ENCODE data around the gene CEP112. TPM values are rescaled to one million over a fixed set of nuclear protein-coding genes. Genes with fewer than 3 reads are reported as not detected.

The CEP112 gene
- polyA plus RNA-seq, 1 donor from 2014 or later = 6.0 TPM

GRCh38 chr17:65987988-65988387, 203.9 kb downstream of the CEP112 start:
- Histone ChIP-seq H2AFZ (ENCODE audit: low read depth, low read length) (no peak overlapping the region), H3K9ac (ENCODE audit: low read length) (no peak overlapping the region), H3K36me3 (ENCODE audit: insufficient read depth, low read length) (peaks cover 4% of the 10 kb centered on the region), H3K9me3 (ENCODE audit: low read length) (no peaks in the 10 kb centered on the region), H3K9me2 (ENCODE audit: insufficient read depth, low read length) (no peaks in the 10 kb centered on the region), H3K79me2 (replicated peaks; ENCODE audit: insufficient read depth, low read length) (no peaks in the 10 kb centered on the region), H3K4me2 (ENCODE audit: low read length) (no peak overlapping the region), H3K27me3 (ENCODE audit: insufficient read depth, low read depth, low read length) (no peaks in the 10 kb centered on the region), H3K4me3 (ENCODE audit: low read length) (no peak overlapping the region), H4K20me1 (ENCODE audit: insufficient read depth) (no peaks in the 10 kb centered on the region), H3K27ac (ENCODE audit: low read length) (no peak overlapping the region), H3F3A (ENCODE audit: insufficient read depth, low read length, poor library complexity, severe bottlenecking) (no peaks in the 10 kb centered on the region)
- TF ChIP-seq SMC3 (conservative IDR thresholded peaks at IDR 0.05; ENCODE audit: poor library complexity) (peak; percentile 87), MXI1 (conservative IDR thresholded peaks at IDR 0.05; ENCODE audit: poor library complexity, severe bottlenecking) (no peak), RAD21 (conservative IDR thresholded peaks at IDR 0.05) (peak; percentile 89), CTCF (IDR thresholded peaks at IDR 0.05; ENCODE audit: poor library complexity, severe bottlenecking) (peak; percentile 76)

DNA sequence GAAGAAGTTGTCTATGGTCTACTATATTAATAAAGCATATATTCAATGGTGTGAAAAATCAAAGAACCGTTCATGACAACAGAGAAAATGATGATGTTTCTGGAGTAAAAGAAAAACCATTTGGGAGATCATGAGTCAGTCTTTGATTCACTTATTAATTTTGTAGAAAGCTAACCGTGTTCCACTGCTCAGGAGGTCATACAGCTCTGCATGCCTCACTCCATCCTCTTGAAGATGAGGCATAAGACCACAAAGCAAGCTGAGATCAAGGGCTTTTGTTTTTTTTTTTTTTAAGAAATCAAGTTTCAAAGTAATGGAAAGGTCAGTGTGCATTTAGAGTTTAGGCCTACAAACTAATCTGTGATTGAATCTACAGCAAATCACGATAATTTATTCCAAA, 206.4 kb downstream of the CEP112 start:
- TF ChIP-seq SMC3 (conservative IDR thresholded peaks at IDR 0.05; ENCODE audit: poor library complexity) = no peak
- TF ChIP-seq REST (IDR thresholded peaks at IDR 0.05; ENCODE audit: borderline replicate concordance) = no peak
- TF ChIP-seq POLR2AphosphoS5 (IDR thresholded peaks at IDR 0.05) = no peak
- no peak for TF ChIP-seq MXI1 (conservative IDR thresholded peaks at IDR 0.05; ENCODE audit: poor library complexity, severe bottlenecking)
- no peak for TF ChIP-seq CTCF (IDR thresholded peaks at IDR 0.05; ENCODE audit: poor library complexity, severe bottlenecking)
- no peak for TF ChIP-seq EZH2 (IDR thresholded peaks at IDR 0.05; ENCODE audit: borderline replicate concordance, insufficient read depth, low read length, poor library complexity, severe bottlenecking)
- no peak for TF ChIP-seq EP300 (conservative IDR thresholded peaks at IDR 0.05; ENCODE audit: poor library complexity, severe bottlenecking)
- no peak for TF ChIP-seq TAF1 (IDR thresholded peaks at IDR 0.05; ENCODE audit: low read depth)
- TF ChIP-seq RAD21 (conservative IDR thresholded peaks at IDR 0.05) = no peak
- H3K79me2 ChIP-seq (replicated peaks; ENCODE audit: insufficient read depth, low read length) = no peaks in the 10 kb centered on the region
- H2AFZ ChIP-seq (ENCODE audit: low read depth, low read length) = no peak overlapping the region

More for the DNA sequence above, 206.4 kb downstream of the CEP112 start:
- Histone ChIP-seq H3K4me3 (ENCODE audit: low read length) (no peak overlapping the region), H3F3A (ENCODE audit: insufficient read depth, low read length, poor library complexity, severe bottlenecking) (no peaks in the 10 kb centered on the region), H3K9me2 (ENCODE audit: insufficient read depth, low read length) (no peaks in the 10 kb centered on the region), H3K9me3 (ENCODE audit: low read length) (no peaks in the 10 kb centered on the region), H4K20me1 (ENCODE audit: insufficient read depth) (no peaks in the 10 kb centered on the region), H3K27me3 (ENCODE audit: insufficient read depth, low read depth, low read length) (no peaks in the 10 kb centered on the region), H3K4me2 (ENCODE audit: low read length) (no peak overlapping the region), H3K9ac (ENCODE audit: low read length) (no peak overlapping the region), H3K27ac (ENCODE audit: low read length) (no peak overlapping the region), H3K36me3 (ENCODE audit: insufficient read depth, low read length) (peaks cover 3% of the 10 kb centered on the region)

Measured in neural cell (in vitro differentiated cells).